Fibroblast of skin of back (primary cell): ENCODE data around the gene TRAF1.

Experiments
- DNase-seq: peaks from one replicate; pipeline ENCODE4 v3.0.0-alpha.2; 2013

The TRAF1 gene

GRCh38 chr9:120904061-120904977 lies 22.3 kb downstream of the TRAF1 start:
- no peak for DNase-seq

GRCh38 chr9:120902569-120903535 lies 23.7 kb downstream of the TRAF1 start:
- DNase-seq: no peak

GRCh38 chr9:120901755-120902568 lies 24.6 kb downstream of the TRAF1 start:
- no peak for DNase-seq

- DNase-seq: no peak
Measured at GRCh38 chr9:120900824-120901223, 25.8 kb downstream of the TRAF1 start.

- no peak for DNase-seq
Measured at GRCh38 chr9:120899490-120900068, 27.0 kb downstream of the TRAF1 start.

GRCh38 chr9:120898396-120898795 lies 28.2 kb downstream of the TRAF1 start:
- no peak for DNase-seq

- no peak for DNase-seq
Measured at GRCh38 chr9:120895951-120896350, 30.6 kb downstream of the TRAF1 start.

GRCh38 chr9:120894321-120895148 lies 32.1 kb downstream of the TRAF1 start:
- DNase-seq: peak; percentile 46

- no peak for DNase-seq
Measured at GRCh38 chr9:120893611-120894307, 32.8 kb downstream of the TRAF1 start.

- DNase-seq: peak; percentile 46
Measured at GRCh38 chr9:120892748-120893610, 33.6 kb downstream of the TRAF1 start.

- DNase-seq: no peak
Measured at GRCh38 chr9:120891884-120892747, 34.5 kb downstream of the TRAF1 start.

GRCh38 chr9:120891245-120891883 lies 35.2 kb downstream of the TRAF1 start:
- no peak for DNase-seq

- DNase-seq: no peak
Measured at GRCh38 chr9:120890320-120891244, 36.0 kb downstream of the TRAF1 start.

- DNase-seq: no peak
Measured at GRCh38 chr9:120889606-120890271, 36.9 kb downstream of the TRAF1 start.

- no peak for DNase-seq
Measured at GRCh38 chr9:120888626-120889025, 38.0 kb downstream of the TRAF1 start.

- peak; percentile 41 for DNase-seq
Measured at GRCh38 chr9:120886490-120886967, 40.1 kb downstream of the TRAF1 start.
